GM12892 (cell line): ENCODE measurements around the gene PLEKHA6.

Source experiments
- DNase-seq: peaks from one replicate; pipeline ENCODE4 v3.0.0; 2011; ENCODE audit not compliant: insufficient read length
- FAIRE-seq: peaks from 2 replicates; lab custom pipeline; 2011; peaks lifted over from hg19 to GRCh38; lab: Jason Lieb, UNC
- POLR2A ChIP-seq: IDR thresholded peaks from 2 replicates; pipeline ENCODE4 v1.6.1; 2011; ENCODE audit warnings: low read depth, low read length, control low read depth
- POLR2AphosphoS5 ChIP-seq: IDR thresholded peaks from 2 replicates; pipeline ENCODE4 v1.6.1; 2011; ENCODE audit warnings: low read depth, low read length, control low read depth
- TAF1 ChIP-seq: IDR thresholded peaks from 2 replicates; pipeline ENCODE4 v1.6.1; 2011; ENCODE audit warnings: low read depth, mild to moderate bottlenecking, control low read depth, low read length, borderline replicate concordance

PLEKHA6 gene

DNA sequence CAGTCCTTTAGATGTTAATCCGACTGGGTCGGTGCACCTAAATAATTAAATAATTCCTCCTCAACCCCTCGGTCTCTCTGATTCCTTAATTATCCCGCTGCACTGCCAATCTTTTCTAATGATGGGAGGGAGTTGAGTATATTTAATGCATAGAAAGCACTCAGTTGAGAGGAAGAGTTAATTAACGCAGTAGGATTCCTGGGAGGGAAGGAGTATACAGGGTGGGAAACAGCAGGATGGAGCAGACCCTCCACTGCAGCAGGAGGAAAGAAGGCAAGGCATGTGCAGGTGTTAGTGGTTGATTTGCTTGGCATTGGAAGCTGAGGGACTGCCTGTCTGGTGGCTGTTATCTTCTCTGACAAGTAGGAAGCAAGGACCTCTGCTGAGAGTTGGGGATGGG is 183.7 kb downstream of the PLEKHA6 start:
- FAIRE-seq (no peak), DNase-seq (no peak)
- no peak for TF ChIP-seq POLR2A
- TF ChIP-seq TAF1, result no peak
- no peak for TF ChIP-seq POLR2AphosphoS5

DNA sequence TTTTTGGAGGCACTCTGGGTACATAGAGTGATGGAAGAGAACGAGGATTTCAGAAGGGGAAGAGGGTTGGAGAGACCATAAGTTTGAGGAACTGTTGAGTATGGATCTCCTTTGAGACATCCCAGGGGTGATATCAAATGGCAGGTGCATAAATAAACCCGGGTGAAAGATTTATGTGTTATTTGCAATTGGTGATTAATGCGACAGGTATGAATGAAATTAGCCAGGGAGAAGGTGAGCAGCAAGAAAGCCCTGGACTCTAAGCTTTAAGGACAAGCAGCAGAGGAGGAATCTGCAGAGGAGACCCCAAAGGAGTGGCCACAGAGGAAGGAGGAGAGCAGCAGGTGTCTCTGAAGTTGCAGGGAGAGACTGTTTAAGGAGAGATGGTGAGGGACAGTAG is 184.8 kb downstream of the PLEKHA6 start:
- FAIRE-seq, result no peak

GRCh38 chr1:204172404-204173029 is 187.2 kb downstream of the PLEKHA6 start:
- DNase-seq, result no peak
- TF ChIP-seq POLR2AphosphoS5, result no peak
- no peak for TF ChIP-seq TAF1
- TF ChIP-seq POLR2A, result no peak

More for the DNA sequence above, 184.8 kb downstream of the PLEKHA6 start:
- DNase-seq, result no peak
- no peak for TF ChIP-seq TAF1
- no peak for TF ChIP-seq POLR2AphosphoS5
- TF ChIP-seq POLR2A, result no peak

GRCh38 chr1:204171751-204172178 is 188.0 kb downstream of the PLEKHA6 start:
- TF ChIP-seq TAF1 (no peak), POLR2AphosphoS5 (no peak), POLR2A (no peak)
- DNase-seq (no peak), FAIRE-seq (no peak)

More at GRCh38 chr1:204172404-204173029, 187.2 kb downstream of the PLEKHA6 start:
- no peak for FAIRE-seq

- DNase-seq, result no peak
- no peak for FAIRE-seq
- TF ChIP-seq POLR2A (no peak), TAF1 (no peak), POLR2AphosphoS5 (no peak)
These were observed 189.1 kb downstream of the PLEKHA6 start for GRCh38 chr1:204170494-204171155.

DNA sequence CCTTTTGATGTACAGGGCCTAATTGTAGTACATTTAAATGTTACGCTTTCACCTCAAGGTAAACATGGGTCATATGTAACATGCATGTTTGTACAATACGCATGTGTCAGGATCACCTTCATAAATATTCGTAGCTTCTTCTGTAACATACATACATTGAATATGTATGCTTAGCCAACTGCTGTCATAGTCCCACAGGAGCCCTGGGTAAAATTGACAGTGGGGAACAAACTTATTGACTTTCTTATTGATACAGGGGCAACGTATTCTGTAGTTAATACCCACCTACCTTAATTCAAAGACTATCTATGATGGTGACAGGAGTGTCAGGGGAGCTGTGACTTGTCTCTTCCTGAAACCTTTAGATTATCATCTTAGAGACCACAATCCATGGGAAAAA is 189.9 kb downstream of the PLEKHA6 start:
- no peak for DNase-seq
- TF ChIP-seq TAF1, result no peak
- TF ChIP-seq POLR2AphosphoS5, result no peak
- no peak for TF ChIP-seq POLR2A
- FAIRE-seq, result no peak
